NCI-H2196 (cell line): Measurements from ENCODE around the gene BABAM2.

Experiments
- DNase-seq: peaks from one replicate; lab custom pipeline; 2025; ENCODE audit not compliant: unreplicated experiment; lab: John Stamatoyannopoulos, UW

BABAM2 gene

DNA sequence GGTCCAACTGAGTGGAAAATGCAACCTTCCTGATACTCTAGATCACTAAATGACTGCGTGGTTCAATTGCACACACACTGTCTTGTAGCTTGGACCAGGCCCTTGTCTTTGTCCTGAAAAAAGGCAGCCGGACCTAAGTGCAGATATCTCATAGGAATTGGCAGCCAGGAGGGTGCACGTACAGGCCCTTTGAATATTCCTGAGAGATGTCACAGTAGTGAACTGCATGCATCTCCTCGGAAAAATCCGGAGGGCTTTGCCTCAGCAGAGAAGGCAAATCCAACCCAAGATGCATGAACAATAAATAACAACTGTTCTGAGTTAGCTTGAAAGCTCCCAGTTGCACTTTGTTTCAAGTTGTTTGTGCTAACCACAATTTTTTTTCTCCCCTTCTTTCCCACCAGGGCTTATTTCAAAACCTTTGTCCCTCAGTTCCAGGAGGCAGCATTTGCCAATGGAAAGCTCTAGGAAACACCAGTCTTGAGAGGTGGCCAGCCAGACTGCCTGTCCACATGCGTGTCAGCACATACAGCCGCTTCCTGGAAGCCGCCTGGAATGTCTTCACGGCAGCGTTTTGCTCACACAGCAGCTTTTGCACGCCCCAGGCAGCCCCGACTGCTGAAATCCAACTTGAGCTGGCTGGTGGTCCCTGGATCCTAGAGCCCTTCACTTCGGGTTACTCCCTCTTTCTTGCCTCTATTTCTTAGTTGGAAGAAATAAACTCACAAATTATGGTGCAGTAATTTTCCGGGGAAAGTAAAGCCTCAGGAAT lies 447.7 kb downstream of the BABAM2 start:
- no peak for DNase-seq

DNA sequence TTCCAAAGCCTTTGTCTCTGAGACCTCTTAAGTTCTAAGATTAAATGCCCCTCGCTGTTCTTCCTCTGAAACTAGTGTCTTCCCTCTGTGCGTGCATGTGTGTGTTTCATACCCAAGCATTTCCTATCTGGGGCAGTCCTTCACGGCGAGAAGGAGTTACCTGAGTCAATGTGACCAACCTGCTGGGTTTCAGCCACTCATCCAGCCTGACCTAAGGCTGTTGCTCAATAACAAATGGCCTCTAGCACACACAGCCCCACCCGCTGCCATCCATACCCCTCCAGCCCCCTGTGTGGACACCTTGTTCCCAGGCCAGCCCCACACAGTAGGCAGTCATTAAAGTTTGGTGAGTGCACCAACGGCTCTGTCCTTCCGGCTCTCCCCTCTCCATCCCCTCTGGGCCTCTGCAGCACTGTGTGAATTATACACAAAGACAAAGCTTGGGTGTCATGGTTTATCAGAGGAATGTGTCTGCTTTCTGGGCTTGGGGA lies 448.3 kb downstream of the BABAM2 start:
- DNase-seq = no peak

DNA sequence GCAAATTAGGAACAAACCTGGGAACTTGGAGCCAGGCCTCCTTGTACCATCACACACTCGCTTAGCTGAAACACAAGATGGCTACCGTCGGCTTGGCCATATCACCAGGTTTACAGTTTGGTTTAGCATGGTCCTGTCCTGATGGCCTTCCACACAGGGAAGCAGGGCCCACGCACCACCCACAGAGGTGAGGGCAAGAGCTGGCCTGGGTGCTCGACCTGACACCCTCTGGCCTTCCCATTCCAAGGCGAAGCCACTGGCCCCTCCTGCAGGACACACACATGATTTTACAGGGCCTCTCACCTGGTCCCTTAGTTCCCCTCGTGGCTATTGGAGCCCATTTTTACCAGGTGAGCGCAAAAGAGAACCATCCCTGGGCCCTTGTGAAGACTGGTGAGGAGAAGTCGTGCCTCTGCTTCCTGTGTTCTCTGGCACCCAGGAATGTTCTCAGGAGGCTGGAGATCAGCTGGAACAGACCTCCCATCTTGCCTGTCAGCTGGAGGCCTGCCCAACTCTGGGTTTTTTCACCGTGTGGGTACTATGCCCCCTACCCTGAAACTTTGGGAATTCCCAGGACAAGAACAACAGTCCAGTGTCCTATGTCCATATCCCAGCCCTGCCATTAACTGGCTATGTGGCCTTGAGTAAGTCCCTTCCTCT lies 449.1 kb downstream of the BABAM2 start:
- no peak for DNase-seq

DNA sequence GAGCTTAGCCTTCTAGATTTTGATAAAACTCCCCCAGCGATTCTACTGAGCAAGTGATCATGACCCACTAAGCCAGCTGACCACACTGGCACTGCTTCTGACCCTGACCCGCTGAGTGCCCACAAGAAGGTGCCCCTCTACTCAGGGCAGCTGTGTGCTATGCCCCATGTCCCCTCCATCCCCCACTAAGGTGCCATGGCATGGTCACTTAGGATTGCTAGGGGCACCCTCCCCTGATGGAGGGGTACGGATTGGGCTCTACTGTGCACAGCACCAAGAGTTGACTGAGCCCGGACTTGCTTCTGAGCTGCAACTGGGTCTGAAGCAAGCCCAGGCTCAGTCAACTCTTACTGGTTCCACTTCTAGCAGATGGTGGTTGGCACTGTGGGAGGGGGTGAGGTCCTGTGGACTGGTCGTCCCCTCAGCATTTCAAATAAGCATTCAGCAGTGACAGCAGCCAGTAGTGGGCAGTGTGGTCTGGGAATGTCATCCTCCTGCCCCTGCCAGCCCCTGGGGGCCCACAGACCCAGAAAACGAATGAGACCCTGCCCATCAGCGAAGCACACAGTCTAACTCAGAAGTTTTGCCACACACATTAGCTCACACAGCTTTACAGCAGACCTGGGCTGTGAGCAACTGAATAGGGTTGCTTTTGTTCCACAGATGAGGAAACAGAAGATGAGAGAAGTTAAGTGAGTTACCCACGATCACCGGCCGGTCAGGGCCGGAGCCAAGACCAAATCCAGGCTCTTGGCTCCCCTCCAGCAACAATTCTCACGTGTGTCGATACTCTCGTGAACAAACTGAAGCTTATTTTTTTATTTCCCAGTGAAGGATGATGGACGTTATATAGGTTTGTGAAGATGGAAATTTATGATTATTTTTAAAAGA lies 450.0 kb downstream of the BABAM2 start:
- no peak for DNase-seq

DNA sequence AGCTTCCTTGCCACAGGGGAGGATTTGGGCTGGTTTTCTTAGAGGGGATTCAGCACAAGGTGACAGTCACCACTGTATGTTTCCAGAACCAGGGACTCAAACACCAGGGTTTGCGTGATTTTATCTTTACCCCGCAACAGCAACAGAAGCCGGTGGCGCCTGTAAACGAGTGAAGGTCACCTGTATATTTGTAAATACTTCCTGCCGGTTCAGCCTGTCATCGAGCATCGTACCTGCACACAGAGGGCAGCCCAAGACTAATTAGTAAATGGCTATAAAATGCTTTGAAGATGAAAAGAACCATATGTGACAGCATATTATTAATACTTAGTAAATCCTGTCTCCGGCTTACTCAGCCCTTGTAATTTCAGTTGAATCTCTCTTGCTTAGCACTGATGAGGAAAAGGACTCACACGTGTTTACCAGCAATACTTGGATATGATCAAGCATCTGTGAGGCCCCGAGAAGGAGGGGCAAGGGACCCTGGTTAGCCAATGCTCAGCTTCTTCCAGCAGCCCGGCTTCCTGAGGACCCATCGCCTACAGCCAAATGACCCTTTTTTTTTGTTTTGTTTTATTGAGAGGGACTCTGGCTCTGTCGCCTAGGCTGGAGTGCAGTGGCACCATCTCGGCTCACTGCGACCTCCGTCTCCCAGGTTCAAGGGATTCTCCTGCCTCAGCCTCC lies 450.8 kb downstream of the BABAM2 start:
- DNase-seq = no peak

DNA sequence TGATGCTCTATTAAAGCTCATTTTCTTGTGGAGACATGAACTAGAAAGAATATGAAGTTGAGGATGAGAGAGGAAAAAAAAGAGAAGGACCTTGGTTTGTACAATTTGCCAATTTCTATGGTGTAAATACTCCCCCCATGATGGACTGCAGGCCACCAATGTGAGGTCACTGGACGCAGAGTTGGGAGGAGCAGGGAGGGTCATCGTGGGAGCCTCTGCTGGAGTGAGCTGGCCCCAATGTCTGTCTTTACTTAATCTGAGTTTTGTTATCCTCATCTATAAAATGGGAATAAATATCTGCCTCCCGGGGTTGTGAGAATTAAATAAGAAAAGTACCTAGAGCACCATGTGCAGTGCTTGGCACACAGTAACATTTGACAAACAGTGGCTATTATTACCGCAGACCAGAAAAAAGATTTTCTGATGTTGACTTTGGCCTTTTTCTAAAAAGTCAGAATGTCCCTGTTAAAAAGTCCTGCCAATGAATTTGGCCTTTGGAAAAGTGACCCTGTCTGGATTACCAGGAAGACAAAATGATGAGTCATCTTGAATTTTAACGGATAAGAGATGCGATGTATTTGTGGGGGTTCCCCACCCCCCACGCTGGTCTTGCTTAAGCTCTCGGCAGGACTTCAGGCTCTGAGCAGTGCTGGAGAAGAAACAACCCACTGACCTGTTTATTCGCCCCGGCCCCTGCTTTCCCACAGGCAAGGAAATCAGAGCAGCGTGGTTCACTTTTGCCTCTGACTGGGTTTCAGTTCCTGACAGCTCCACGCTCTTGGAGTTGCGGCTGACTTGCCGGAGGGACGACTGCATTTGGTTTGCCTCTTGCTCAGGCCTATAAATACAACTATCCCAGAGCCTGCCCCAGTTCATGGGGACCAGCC lies 451.8 kb downstream of the BABAM2 start:
- DNase-seq = no peak

DNA sequence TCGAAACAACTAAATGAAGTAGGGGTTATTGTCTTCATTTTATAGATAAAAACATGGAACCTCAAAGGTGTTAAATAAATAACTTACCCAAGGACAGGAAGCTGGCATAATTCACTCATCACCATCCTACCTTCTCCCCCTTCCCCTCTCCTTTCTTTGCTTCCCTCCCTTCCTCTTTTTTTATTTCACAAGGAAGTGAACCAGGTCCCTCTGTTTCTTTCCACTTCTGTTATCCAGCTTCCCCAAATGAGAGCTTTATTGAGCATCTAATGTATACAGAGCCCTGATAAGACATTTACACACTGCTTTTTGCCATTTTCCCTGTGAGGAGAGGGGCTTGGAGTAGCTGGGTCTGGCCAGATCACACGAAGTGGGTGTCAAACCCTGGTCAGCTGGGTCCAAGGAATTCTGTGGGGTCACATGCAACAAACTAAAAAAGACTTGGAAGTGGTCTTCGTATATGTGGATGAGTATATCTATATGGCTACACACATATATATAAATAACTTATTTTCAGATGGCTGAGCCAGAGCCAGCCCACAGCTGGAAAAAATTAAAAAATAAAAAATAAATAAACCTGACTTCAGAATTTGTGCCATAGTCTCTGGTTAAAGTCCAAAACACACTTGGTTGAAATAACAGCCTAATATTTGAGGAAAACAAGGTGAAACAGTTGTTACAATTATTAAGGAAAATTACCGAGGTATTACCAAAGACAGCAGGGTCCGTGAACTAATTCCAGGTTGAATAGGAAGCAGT lies 452.8 kb downstream of the BABAM2 start:
- DNase-seq = no peak

DNA sequence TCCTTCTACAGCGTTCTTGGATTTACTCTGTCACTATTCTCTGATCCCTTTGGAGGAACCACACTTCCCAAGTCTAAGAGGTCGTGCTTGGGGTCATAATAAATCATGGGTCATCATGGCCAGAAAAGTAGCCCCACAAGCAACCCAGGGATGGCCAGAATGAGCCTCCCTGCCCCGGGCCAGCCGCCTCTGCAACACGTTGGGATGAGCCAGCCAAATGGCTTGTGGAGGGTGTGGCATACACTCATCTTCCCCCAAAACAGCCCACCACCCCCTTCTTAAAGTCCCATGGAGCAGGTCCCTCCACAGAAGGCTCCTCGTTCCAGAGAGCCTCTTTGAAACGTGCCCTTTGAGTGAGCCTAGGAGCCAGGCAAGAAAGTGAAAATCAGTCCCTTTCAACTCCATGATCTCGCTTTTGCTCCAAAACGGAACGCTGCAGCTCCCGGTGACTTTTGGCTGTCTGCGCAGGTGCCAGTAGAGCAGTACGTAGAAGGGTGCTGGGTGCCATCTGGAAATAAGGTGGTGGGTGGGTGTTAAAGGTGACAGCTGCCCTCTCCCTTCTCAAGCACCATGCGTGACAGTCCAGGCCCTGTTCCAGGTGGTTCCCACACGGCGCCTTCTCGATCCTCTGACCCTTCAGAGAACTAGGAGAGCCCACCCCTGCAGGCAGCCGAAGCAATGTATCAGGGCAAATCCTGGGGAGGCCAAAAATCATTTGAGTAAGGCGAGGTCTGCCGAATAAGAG lies 453.6 kb downstream of the BABAM2 start:
- DNase-seq = no peak

DNA sequence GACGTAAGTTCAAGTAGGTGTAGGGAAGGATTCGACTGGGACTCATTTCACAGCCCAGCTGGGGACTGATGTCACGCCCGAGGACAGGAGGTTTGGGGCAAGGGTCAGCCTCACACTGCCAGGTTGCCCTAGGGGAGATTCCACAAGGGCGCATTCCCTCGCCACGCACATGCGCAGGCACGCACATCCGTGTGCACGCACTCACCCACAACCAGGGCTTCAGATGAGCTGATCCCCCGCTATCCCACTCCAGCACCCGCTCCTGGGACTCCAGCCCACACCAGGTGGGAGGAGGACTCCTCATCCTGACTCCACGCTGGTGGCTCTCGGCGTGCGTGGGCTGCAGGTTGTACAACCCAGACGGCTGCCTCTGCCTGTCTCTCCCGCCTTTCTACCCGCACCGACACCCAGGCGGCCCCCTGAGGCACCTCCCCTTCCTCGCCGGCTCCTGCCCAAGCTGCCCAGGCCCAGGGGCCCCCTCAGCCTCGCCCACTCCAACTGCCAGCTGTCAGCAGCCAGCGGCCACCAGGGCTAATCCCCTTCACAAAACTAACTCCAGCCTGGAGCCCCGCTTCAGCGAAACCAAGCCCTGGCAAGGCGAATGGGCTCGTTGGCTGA lies 454.3 kb downstream of the BABAM2 start:
- DNase-seq = no peak

DNA sequence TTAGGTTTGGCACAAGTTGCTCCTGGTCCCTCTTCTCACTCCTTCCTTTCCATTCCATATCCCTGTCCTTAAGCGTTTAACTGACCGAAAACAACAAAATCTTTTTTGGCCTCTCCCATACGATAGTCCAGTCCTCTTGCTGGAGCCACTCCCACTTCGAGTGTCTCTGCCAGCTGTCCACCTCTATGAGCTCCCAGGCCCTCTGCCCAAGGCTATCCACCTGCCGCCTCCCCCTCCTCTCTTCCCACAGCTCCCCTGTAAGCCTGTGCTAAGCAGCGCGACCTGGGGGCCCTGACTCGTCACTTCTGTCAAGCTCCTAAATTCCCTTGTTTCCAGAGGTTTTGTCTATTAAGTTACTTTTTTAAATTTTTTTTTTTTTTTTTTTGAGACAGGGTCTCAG lies 455.1 kb downstream of the BABAM2 start:
- DNase-seq = no peak

DNA sequence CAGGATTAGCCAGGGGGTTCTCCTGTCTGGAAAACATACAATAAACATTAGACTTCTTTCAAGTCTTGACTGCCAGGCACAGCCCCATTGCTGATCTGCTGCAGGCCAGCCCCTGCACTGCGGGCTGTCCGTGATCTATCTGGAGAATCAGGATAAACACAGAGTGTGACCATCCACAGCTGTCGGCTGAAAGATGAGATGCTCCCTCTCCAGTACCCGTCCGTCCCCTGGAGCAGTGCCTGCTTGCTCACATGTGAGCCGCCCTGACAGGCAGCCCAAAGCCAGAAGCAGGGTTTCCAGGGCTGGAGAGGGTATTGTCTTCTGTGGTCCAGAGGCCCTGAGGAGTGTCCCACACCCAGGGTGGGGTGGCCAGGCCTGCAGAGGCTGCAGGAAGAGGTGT lies 456.1 kb downstream of the BABAM2 start:
- DNase-seq = peak; percentile 29

DNA sequence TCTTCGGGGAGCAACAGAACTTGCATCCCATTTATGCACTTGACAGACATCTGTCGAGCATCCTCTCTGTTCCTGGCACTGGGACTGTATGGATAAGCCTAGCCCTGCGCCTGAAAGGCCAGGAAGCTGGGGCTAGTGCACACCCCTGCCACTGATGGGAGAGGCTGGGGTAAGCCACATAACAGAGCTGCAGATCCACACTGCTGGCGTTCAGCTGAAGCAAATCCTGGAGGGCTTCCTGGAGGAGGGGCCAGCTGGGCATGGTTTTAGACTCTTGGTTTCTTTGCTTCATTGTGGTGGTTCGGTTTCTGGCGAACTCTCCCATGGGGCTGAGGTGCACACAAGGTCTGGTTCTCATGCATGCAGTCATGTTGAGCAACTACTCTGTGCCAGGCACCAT lies 456.7 kb downstream of the BABAM2 start:
- no peak for DNase-seq

DNA sequence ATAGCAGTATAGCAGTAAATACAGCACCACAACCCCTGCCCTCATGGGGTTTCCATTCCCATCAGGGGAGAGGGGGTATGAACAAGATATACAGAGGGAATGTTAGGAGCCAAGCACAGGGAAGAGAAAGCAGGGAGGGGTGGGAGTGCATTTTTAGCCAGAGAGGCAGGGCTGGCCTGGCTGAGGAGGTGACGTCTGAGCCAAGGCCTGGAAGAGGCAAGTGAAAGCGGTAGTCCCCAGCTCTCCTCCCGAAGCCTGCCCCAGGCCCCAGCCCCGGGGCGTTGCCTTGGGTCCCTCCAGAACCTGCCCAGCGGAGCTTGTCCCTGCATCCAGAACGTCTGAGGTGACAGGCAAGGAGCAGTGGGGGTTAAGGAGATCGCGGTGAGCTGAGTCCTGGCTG lies 457.1 kb downstream of the BABAM2 start:
- DNase-seq = no peak

DNA sequence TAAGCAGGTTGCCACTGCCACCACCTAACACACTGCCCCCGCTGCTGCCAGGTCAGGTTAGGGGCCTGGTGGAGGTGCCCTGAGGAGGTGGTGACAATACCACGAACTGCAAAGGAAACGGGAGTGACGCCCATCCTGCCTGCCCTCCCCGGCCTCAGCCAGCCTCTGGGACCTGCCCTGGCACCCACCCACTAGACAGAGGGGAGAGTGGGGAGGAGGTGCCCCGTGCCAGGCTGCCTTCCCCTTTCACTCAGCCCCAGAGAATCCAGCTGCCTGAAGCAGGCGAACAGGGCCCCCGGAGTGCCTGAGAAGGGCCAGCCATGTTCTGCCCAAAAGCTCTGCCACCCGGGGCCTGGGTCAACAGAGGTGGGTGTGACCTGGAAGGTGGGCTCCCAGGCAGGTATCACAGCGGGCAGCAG lies 457.6 kb downstream of the BABAM2 start:
- DNase-seq = no peak

DNA sequence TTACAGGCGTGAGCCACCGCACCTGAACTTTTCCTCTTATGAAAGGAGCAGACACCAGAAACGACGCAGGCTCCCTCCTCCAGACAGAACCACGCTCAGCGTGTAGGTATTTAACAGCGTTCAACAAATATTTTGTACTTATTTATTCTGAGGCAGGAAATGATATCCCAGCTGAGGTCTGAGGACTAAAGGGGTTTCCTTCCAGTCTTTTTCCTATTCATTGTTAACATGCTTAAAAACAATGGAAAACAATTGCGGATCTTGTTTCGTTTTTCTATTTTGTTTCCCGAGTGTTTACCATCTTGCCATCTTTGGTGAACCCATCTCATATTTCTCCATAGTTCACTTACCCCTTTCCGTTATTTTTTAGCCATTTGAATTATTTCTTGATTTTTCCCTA lies 458.4 kb downstream of the BABAM2 start:
- no peak for DNase-seq

DNA sequence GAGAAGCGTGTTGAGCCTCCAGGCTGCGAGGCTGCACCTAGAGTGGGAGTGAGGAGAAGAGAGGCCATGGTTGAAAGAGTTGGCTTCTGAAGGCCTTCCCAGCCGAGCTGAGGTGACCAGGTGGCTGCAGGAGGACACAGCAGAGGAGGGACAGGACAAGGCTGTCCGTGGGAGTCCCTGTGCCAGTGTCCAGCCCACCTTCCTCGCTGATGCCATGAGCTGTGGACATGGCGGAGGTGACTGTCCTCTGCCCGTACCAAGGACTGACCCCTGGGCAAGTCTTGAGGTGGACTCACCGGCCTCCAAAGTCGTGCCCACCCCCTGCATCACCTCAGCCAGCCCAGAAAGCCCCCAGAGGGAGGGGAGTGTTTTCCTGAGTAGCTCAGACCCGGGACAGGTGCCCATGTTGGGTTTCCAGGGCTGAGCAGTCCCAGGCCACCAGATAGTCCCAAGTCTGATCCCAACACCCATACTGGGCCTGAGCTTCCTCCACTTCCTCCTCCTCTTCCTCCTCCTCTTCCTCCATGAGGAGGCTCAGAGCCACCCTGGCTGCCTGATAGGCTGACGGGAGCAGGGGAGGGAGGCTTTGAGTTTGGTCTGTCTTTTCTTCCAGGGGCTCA lies 459.1 kb downstream of the BABAM2 start:
- DNase-seq = no peak

DNA sequence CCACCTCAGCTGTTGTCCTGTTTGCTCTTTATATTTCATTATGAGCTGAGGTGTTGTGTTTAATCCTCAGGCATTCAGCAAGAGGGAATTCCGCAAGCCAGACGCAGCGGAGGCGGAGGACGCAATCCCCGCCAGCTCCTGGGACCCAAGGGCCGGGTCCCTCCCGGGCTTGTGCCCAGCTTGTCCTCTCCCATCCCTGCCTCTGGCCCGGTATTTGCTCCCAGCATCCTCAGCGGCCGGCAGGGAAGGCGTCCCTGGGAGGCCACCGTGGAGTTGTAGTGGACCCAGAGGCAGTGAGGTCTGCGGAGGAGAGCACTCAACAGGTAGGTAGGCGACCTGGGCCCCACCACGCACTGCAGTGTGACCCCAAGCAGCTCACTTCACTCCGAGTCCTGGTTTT lies 459.7 kb downstream of the BABAM2 start:
- no peak for DNase-seq

DNA sequence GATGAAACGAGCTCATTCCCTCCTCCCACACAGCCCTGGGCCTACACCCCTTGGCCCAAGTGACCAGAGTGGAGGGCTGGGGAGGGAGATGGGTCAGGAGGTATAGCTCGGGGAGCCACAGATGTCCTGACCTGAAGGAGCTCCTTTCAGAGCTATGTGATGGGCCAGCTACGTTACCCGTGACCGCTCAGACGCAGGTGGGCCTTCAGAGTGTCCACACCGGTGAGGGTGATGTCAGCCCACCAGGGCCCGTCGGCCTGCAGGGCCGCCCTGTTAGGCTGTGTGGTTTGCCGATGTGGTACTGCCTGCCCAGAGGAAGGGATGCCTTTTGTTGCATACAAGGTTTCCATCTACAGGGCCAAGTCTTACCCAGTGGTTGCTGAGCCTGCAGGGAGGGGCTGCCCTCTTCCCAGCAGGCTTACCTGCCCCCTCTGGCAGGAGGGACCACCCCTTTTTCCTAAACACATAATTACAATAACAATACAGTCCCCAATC lies 460.3 kb downstream of the BABAM2 start:
- DNase-seq = no peak
